HepG2 (cell line): Measurements from ENCODE around the gene CLIC4. TPM values are rescaled to one million over a fixed set of nuclear protein-coding genes. Genes with fewer than 3 reads are reported as not detected.

Source experiments
- ELF4 ChIP-seq: sonication (generic); formaldehyde crosslinking; IDR thresholded peaks from 2 replicates; pipeline ENCODE4 v1.5.0; 2020; ENCODE audit warnings: missing genetic modification reagents, mild to moderate bottlenecking, moderate library complexity, borderline replicate concordance
- FOXP1 ChIP-seq, 2 experiments: fragments of 450-650 bp in 1 of 2; IDR thresholded peaks; 2 replicates each; pipeline ENCODE4 v1.6.1; 2017 to 2018; ENCODE audit warnings: antibody characterized with exemption in 1 of 2
- KLF12 ChIP-seq: sonication (generic); formaldehyde crosslinking; IDR thresholded peaks from 2 replicates; pipeline ENCODE4 v1.4.0; 2020; ENCODE audit warnings: missing genetic modification reagents, borderline replicate concordance
- KLF15 ChIP-seq: sonication (generic); formaldehyde crosslinking; IDR thresholded peaks from 2 replicates; pipeline ENCODE4 v1.8.1; 2023; ENCODE audit warnings: borderline replicate concordance, mild to moderate bottlenecking, inconsistent platforms, missing genetic modification reagents, mixed read lengths
- KLF6 ChIP-seq: IDR thresholded peaks from 2 replicates; pipeline ENCODE4 v1.8.0; 2016; ENCODE audit warnings: missing biosample characterization, missing genetic modification reagents
- POLR2G ChIP-seq: fragments of 200-400 bp; formaldehyde crosslinking; IDR thresholded peaks from 2 replicates; pipeline ENCODE4 v1.6.1; 2018; ENCODE audit warnings: mild to moderate bottlenecking, low read depth, low read length, moderate library complexity
- PPARG ChIP-seq: conservative IDR thresholded peaks from 2 replicates; pipeline ENCODE4 v1.6.1; 2016; ENCODE audit warnings: missing biosample characterization, missing genetic modification reagents
- RBM22 ChIP-seq: fragments of 200-400 bp; formaldehyde crosslinking; optimal IDR thresholded peaks from 2 replicates; pipeline ENCODE3; 2017; ENCODE audit warnings: mild to moderate bottlenecking, low read length, moderate library complexity
- RELA ChIP-seq: sonication (generic); formaldehyde crosslinking; IDR thresholded peaks from 2 replicates; pipeline ENCODE4 v1.4.0; 2020; ENCODE audit warnings: missing genetic modification reagents
- RFX1 ChIP-seq: fragments of 450-650 bp; IDR thresholded peaks from 2 replicates; pipeline ENCODE4 v1.6.1; 2017
- RXRB ChIP-seq: IDR thresholded peaks from 2 replicates; pipeline ENCODE4 v1.6.1; 2016; ENCODE audit warnings: borderline replicate concordance, missing genetic modification reagents, missing compliant biosample characterization
- TSC22D2 ChIP-seq: sonication (generic); formaldehyde crosslinking; IDR thresholded peaks from 2 replicates; pipeline ENCODE4 v1.5.1; 2020; ENCODE audit warnings: missing genetic modification reagents, mild to moderate bottlenecking, borderline replicate concordance
- ZNF205 ChIP-seq: IDR thresholded peaks from 2 replicates; pipeline ENCODE4 v1.6.1; 2018; ENCODE audit warnings: missing biosample characterization, missing genetic modification reagents
- ZNF335 ChIP-seq: sonication (generic); formaldehyde crosslinking; IDR thresholded peaks from 2 replicates; pipeline ENCODE4 v1.4.0; 2020; ENCODE audit warnings: missing genetic modification reagents
- ZNF350 ChIP-seq: sonication (generic); formaldehyde crosslinking; IDR thresholded peaks from 2 replicates; pipeline ENCODE4 v1.4.0; 2020; ENCODE audit warnings: mild to moderate bottlenecking, low read depth, missing genetic modification reagents, borderline replicate concordance
- ZNF614 ChIP-seq: IDR thresholded peaks from 2 replicates; pipeline ENCODE4 v1.6.1; 2018; ENCODE audit warnings: missing biosample characterization, missing genetic modification reagents, inconsistent platforms, borderline replicate concordance
- ZNF891 ChIP-seq: sonication (generic); formaldehyde crosslinking; IDR thresholded peaks from 2 replicates; pipeline ENCODE4 v1.5.0; 2020; ENCODE audit warnings: mild to moderate bottlenecking, missing genetic modification reagents
- polyA plus RNA-seq, 8 experiments: library from polyadenylated mRNA; depleted of rRNA in 3 of 8; stranded (reverse) in 7 of 8; unstranded in 1 of 8; fragments of >200 nt; fragmentation: Illumina TruSeq in 4 of 8; extraction: Trizol in 4 of 8; gene quantifications; 2 replicates each; pipeline versions ENCODE4 v1.2.1 to v1.2.3, GENCODE V29; 2011 to 2016; ENCODE audit warnings: low read depth in 4 of 8, missing spikeins in 1 of 8, mixed read lengths in 1 of 8; ENCODE audit not compliant: insufficient read depth in 1 of 8
- total RNA-seq, 5 experiments: library from RNA; depleted of rRNA; stranded (reverse); fragments of >200 nt; fragmentation: Illumina TruSeq; extraction: Trizol; gene quantifications; 2 replicates each; pipeline ENCODE4 v1.2.3, GENCODE V29; 2016; ENCODE audit warnings: low read depth in 1 of 5
- TF ChIP-seq, protein P1 (sequence below): sonication (generic); formaldehyde crosslinking; IDR thresholded peaks from 2 replicates; pipeline ENCODE4 v1.4.0; 2020; ENCODE audit warnings: mild to moderate bottlenecking, missing genetic modification reagents, borderline replicate concordance
- TF ChIP-seq, protein P2 (sequence below): sonication (generic); formaldehyde crosslinking; conservative IDR thresholded peaks from 2 replicates; pipeline ENCODE4 v1.8.0; 2022; ENCODE audit warnings: missing genetic modification reagents
- TF ChIP-seq, protein P3 (sequence below): IDR thresholded peaks from 2 replicates; pipeline ENCODE4 v1.6.1; 2018; ENCODE audit warnings: missing genetic modification reagents
- TF ChIP-seq, protein P4 (sequence below): sonication (generic); formaldehyde crosslinking; conservative IDR thresholded peaks from 2 replicates; pipeline ENCODE4 v1.4.0; 2020; ENCODE audit warnings: missing genetic modification reagents

The CLIC4 gene
- total and polyA plus RNA-seq, 2 of the 13 experiments (the other 11 are each of a cell fraction or from before 2014, with no cell fraction given): 23.3 to 77.4 TPM

DNA sequence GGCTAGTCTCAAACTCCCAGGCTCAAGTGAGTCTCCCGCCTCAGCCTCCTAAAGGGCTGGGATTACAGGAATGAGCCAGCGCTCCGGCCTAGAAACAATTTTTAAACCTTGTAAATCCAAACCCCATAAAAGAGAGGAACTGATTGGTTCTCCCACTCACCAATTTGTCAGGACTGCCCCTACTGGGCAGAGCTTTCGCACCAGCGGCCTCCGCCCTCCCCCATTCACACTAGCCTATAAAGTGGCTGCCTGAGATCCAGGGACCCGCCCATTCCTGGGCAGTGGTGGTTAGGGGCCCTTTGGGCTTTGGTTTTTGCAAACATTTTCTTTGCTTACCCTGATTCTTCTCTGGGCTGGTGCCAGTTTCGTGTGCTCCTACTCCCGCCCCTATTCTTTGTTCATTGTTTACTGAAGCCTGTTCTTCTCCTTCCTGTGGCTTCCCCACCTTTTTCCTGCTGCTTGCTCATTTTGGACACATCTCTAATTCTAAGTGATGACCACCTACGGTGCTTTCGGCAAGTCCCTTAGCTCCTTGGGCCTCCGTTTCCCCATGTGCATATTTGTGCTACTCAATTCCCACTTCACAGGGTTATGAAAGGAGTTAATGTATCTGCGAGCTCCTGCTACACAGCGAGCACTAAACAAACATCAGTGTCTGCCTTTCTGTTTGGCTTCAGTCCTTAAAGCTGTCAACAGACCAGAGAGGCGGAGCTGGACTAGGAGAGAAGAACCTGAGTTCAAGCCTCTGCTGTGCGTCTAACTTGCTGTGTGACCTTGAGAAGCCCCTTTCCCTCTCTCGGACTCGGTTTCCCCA lies 39.8 kb upstream of the CLIC4 start (continued):
- TF ChIP-seq, protein P1, sequence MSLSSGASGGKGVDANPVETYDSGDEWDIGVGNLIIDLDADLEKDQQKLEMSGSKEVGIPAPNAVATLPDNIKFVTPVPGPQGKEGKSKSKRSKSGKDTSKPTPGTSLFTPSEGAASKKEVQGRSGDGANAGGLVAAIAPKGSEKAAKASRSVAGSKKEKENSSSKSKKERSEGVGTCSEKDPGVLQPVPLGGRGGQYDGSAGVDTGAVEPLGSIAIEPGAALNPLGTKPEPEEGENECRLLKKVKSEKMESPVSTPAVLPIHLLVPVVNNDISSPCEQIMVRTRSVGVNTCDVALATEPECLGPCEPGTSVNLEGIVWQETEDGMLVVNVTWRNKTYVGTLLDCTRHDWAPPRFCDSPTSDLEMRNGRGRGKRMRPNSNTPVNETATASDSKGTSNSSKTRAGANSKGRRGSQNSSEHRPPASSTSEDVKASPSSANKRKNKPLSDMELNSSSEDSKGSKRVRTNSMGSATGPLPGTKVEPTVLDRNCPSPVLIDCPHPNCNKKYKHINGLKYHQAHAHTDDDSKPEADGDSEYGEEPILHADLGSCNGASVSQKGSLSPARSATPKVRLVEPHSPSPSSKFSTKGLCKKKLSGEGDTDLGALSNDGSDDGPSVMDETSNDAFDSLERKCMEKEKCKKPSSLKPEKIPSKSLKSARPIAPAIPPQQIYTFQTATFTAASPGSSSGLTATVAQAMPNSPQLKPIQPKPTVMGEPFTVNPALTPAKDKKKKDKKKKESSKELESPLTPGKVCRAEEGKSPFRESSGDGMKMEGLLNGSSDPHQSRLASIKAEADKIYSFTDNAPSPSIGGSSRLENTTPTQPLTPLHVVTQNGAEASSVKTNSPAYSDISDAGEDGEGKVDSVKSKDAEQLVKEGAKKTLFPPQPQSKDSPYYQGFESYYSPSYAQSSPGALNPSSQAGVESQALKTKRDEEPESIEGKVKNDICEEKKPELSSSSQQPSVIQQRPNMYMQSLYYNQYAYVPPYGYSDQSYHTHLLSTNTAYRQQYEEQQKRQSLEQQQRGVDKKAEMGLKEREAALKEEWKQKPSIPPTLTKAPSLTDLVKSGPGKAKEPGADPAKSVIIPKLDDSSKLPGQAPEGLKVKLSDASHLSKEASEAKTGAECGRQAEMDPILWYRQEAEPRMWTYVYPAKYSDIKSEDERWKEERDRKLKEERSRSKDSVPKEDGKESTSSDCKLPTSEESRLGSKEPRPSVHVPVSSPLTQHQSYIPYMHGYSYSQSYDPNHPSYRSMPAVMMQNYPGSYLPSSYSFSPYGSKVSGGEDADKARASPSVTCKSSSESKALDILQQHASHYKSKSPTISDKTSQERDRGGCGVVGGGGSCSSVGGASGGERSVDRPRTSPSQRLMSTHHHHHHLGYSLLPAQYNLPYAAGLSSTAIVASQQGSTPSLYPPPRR (CRISPR knock-in tag): no peak; the same call in 1 of the 2 replicates
- TF ChIP-seq ZNF205 (CRISPR knock-in tag): 0 out of 2 replicates have a peak, but pooled peaks have one; percentile 9
- TF ChIP-seq RELA (CRISPR knock-in tag): no peak
- TF ChIP-seq, protein P2, sequence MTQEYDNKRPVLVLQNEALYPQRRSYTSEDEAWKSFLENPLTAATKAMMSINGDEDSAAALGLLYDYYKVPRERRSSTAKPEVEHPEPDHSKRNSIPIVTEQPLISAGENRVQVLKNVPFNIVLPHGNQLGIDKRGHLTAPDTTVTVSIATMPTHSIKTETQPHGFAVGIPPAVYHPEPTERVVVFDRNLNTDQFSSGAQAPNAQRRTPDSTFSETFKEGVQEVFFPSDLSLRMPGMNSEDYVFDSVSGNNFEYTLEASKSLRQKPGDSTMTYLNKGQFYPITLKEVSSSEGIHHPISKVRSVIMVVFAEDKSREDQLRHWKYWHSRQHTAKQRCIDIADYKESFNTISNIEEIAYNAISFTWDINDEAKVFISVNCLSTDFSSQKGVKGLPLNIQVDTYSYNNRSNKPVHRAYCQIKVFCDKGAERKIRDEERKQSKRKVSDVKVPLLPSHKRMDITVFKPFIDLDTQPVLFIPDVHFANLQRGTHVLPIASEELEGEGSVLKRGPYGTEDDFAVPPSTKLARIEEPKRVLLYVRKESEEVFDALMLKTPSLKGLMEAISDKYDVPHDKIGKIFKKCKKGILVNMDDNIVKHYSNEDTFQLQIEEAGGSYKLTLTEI (CRISPR knock-in tag): no peak
- TF ChIP-seq POLR2G: peak; percentile 67
- no peak for TF ChIP-seq KLF6 (CRISPR knock-in tag)
- TF ChIP-seq ZNF614: 0 out of 2 replicates have a peak, but pooled peaks have one; percentile 7
- no peak for TF ChIP-seq ZNF891 (CRISPR knock-in tag)
- peak; percentile 42 for TF ChIP-seq PPARG
- TF ChIP-seq ELF4 (CRISPR knock-in tag): 0 out of 2 replicates have a peak, but pooled peaks have one; percentile 49
- TF ChIP-seq TSC22D2 (CRISPR knock-in tag): no peak
- no peak for TF ChIP-seq KLF12 (CRISPR knock-in tag)
- TF ChIP-seq RFX1: no peak
- TF ChIP-seq RBM22: no peak
- TF ChIP-seq ZNF335 (CRISPR knock-in tag): no peak
- TF ChIP-seq ZNF350 (CRISPR knock-in tag): peak; percentile 68; the same call in 1 of the 2 replicates
- TF ChIP-seq, protein P3, sequence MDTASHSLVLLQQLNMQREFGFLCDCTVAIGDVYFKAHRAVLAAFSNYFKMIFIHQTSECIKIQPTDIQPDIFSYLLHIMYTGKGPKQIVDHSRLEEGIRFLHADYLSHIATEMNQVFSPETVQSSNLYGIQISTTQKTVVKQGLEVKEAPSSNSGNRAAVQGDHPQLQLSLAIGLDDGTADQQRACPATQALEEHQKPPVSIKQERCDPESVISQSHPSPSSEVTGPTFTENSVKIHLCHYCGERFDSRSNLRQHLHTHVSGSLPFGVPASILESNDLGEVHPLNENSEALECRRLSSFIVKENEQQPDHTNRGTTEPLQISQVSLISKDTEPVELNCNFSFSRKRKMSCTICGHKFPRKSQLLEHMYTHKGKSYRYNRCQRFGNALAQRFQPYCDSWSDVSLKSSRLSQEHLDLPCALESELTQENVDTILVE (CRISPR knock-in tag): 0 out of 2 replicates have a peak, but pooled peaks have one; percentile 7
- TF ChIP-seq, protein P4, sequence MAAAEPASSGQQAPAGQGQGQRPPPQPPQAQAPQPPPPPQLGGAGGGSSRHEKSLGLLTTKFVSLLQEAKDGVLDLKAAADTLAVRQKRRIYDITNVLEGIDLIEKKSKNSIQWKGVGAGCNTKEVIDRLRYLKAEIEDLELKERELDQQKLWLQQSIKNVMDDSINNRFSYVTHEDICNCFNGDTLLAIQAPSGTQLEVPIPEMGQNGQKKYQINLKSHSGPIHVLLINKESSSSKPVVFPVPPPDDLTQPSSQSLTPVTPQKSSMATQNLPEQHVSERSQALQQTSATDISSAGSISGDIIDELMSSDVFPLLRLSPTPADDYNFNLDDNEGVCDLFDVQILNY: no peak
- no peak; the same call in 1 of the 2 replicates for TF ChIP-seq FOXP1 (IDR thresholded peaks at IDR 0.05)
- TF ChIP-seq FOXP1 (CRISPR knock-in tag; IDR thresholded peaks at IDR 0.05): peak; percentile 76
- no peak for TF ChIP-seq KLF15 (CRISPR knock-in tag)
- TF ChIP-seq RXRB (CRISPR knock-in tag): peak; percentile 22; the same call in 1 of the 2 replicates
